ENCODE measurements around the gene RTP3. TPM values are rescaled to one million over a fixed set of nuclear protein-coding genes. Genes with fewer than 3 reads are reported as not detected.

Gene RTP3
- total and polyA plus RNA-seq, 2 of the 8 experiments (the other 6 are each of a cell fraction or from before 2014, with no cell fraction given), result 0.08 TPM; not detected in 1

DNA sequence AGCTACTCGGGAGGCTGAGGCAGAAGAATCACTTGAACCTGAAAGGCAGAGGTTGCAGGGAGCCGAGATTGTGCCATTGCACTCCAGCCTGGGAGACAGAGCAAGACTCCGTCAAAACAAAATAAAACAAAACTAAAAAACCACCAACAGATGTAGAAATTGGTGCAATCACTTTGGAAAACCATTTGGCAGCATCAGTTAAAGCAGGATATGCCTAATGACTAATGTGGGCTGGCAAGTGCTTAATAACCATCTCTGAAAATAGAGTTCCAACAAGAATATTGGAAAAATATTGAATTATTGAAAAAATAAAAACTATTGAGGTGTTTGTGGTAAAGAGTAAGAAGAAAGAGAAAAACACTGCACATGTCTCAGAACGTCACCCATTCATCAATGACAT lies 16.1 kb upstream of the RTP3 start:
- H3K23me2 ChIP-seq (ENCODE audit: low read depth, low read length), result no peaks in the 10 kb centered on the region
- H3K9ac ChIP-seq (replicated peaks in 1 of 4; ENCODE audit: extremely low read depth in 1 of 4, low read depth in 3 of 4, low read length in 3 of 4), result no peak overlapping the region
- ChIA-PET CTCF (ENCODE audit: partially characterized antibody) (interaction anchor here (0.8 to 2.4 kb wide), 3 partner anchors 15 to 190 kb away, joined by 3 to 9 read pairs (median 3); no protein-coding TSS in a partner anchor), POLR2A (ENCODE audit: partially characterized antibody) (no interaction called here)
- H4K91ac ChIP-seq (replicated peaks; ENCODE audit: insufficient read length, low read length), result no peak overlapping the region
- DNase-seq (ENCODE audit: low read depth in 1 of 2, low spot score in 2 of 2) (no peak), FAIRE-seq (no peak)
- H3K27ac ChIP-seq (ENCODE audit: low read depth, low read length), result no peak overlapping the region
- no peak overlapping the region for H3K18ac ChIP-seq (ENCODE audit: extremely low read depth, low read length)
- no peaks in the 10 kb centered on the region for H3K9me3 ChIP-seq (ENCODE audit: insufficient read depth in 2 of 2, low read depth in 1 of 2, low read length in 1 of 2)
- H4K8ac ChIP-seq (ENCODE audit: extremely low read depth, insufficient read depth, low read length), result no peak overlapping the region
- H3K36me3 ChIP-seq (ENCODE audit: control insufficient read depth in 2 of 4, insufficient read depth in 4 of 4, low read length in 3 of 4), result no peaks in the 10 kb centered on the region
- no peak overlapping the region for H2BK15ac ChIP-seq (ENCODE audit: low read length)
- no peak overlapping the region for H2BK120ac ChIP-seq (replicated peaks; ENCODE audit: low read depth, low read length)
- H3K4me3 ChIP-seq (ENCODE audit: extremely low read depth in 1 of 4, insufficient read depth in 2 of 4, low read depth in 3 of 4, low read length in 4 of 4), result no peak overlapping the region
- H3K56ac ChIP-seq (replicated peaks; ENCODE audit: insufficient read length, low read depth, low read length), result no peak overlapping the region
- H2BK5ac ChIP-seq (ENCODE audit: low read depth, low read length), result no peak overlapping the region
- no peak overlapping the region for H4K5ac ChIP-seq (ENCODE audit: insufficient read length, low read depth, low read length)
- H3K14ac ChIP-seq (ENCODE audit: insufficient read length), result no peak overlapping the region
- no peaks in the 10 kb centered on the region for H3K4me1 ChIP-seq (replicated peaks in 1 of 4; ENCODE audit: control insufficient read depth in 3 of 4, insufficient read depth in 4 of 4, low read length in 3 of 4)
- H2BK12ac ChIP-seq (ENCODE audit: low read depth, low read length), result no peak overlapping the region
- 93% methylated on average over 4 of the region's 4 CpGs; no CpG with 5 or more reads in 1 of the 2 experiments for WGBS, 2 experiments (ENCODE audit: extremely low coverage in 1 of 2, insufficient coverage in 1 of 2, insufficient read length in 1 of 2, insufficient replicate concordance in 2 of 2, low coverage in 1 of 2, low lambda C conversion rate in 2 of 2, missing lambda C conversion rate in 1 of 2)
- no peaks in the 10 kb centered on the region for H3K79me2 ChIP-seq (ENCODE audit: control insufficient read depth in 1 of 2, insufficient read depth in 2 of 2, low read length in 2 of 2)
- no peaks in the 10 kb centered on the region for H3K27me3 ChIP-seq (replicated peaks in 1 of 4; ENCODE audit: control insufficient read depth in 3 of 4, extremely low read depth in 1 of 4, insufficient read depth in 3 of 4, low read length in 3 of 4)
- no peak overlapping the region for H2BK20ac ChIP-seq (ENCODE audit: low read length)
- H4K20me1 ChIP-seq (replicated peaks in 1 of 2; ENCODE audit: control insufficient read depth in 1 of 2, insufficient read depth in 2 of 2, low read length in 2 of 2), result no peaks in the 10 kb centered on the region
- no peak overlapping the region for H3K4ac ChIP-seq (replicated peaks; ENCODE audit: insufficient read length, low read depth, low read length)
- no peak overlapping the region for H2AK5ac ChIP-seq (ENCODE audit: low read depth, low read length)
- no peak for TF ChIP-seq RAD21 (IDR thresholded peaks at IDR 0.05 in 1 of 2, conservative IDR thresholded peaks at IDR 0.05 in 1 of 2; ENCODE audit: low read depth in 2 of 2, low read length in 2 of 2)
- H3K4me2 ChIP-seq (ENCODE audit: insufficient read depth in 1 of 2, low read depth in 2 of 2, low read length in 2 of 2), result no peak overlapping the region
- no peak overlapping the region for H3K23ac ChIP-seq (ENCODE audit: insufficient read length)
- H2AFZ ChIP-seq (ENCODE audit: low read length), result no peak overlapping the region
- no peaks in the 10 kb centered on the region for H3K79me1 ChIP-seq (ENCODE audit: low read depth, low read length)
